ENCODE results near the gene DHTKD1. TPM values are rescaled to one million over a fixed set of nuclear protein-coding genes. Genes with fewer than 3 reads are reported as not detected.

The DHTKD1 gene
- total RNA-seq, 2 donors from 2014 or later, result 20.8 to 36.6 TPM

DNA sequence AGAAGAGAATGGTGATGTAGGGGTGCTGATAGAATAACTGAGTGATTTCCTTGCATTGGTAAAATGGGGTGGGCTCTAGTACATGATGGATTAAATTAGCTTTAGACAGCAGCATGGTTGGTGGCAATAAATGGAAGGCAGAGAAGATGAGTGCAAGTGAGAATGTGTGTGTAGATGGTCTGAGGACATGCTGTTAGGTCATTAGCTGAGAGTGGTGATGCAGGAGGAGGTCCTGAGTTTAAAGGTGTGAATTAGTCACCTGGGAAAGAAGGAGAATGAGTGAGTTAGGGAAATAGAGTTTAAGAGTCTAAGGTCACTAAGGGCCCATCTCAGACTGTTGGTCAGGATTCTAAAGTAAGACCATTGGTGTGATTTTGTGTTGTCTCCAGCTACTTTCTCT lies 42.8 kb downstream of the DHTKD1 start:
- Histone ChIP-seq H3K36me3 (replicated peaks in 1 of 2; ENCODE audit: insufficient read depth in 1 of 2, low read depth in 2 of 2) (peaks cover 0 to 3% of the 10 kb centered on the region in 2 donors), H3K9me3 (no peaks in the 10 kb centered on the region), H3K27ac (no peak overlapping the region), H3K27me3 (no peaks in the 10 kb centered on the region), H3K4me3 (no peak overlapping the region), H3K4me1 (no peaks in the 10 kb centered on the region)
- no peak for DNase-seq
- intact Hi-C loops (cut with DNase I), result no loop called here
- no peak for ATAC-seq
- TF ChIP-seq, protein P1, sequence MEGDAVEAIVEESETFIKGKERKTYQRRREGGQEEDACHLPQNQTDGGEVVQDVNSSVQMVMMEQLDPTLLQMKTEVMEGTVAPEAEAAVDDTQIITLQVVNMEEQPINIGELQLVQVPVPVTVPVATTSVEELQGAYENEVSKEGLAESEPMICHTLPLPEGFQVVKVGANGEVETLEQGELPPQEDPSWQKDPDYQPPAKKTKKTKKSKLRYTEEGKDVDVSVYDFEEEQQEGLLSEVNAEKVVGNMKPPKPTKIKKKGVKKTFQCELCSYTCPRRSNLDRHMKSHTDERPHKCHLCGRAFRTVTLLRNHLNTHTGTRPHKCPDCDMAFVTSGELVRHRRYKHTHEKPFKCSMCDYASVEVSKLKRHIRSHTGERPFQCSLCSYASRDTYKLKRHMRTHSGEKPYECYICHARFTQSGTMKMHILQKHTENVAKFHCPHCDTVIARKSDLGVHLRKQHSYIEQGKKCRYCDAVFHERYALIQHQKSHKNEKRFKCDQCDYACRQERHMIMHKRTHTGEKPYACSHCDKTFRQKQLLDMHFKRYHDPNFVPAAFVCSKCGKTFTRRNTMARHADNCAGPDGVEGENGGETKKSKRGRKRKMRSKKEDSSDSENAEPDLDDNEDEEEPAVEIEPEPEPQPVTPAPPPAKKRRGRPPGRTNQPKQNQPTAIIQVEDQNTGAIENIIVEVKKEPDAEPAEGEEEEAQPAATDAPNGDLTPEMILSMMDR (IDR thresholded peaks at IDR 0.05), result no peak
- TF ChIP-seq POLR2A (IDR thresholded peaks at IDR 0.05), result no peak

GRCh38 chr10:12113627-12114026 lies 44.9 kb downstream of the DHTKD1 start:
- no peaks in the 10 kb centered on the region for H3K9me3 ChIP-seq
- TF ChIP-seq, protein P1 (IDR thresholded peaks at IDR 0.05), result no peak
- TF ChIP-seq POLR2A (IDR thresholded peaks at IDR 0.05), result no peak
- intact Hi-C loops (cut with DNase I), result no loop called here
- no peaks in the 10 kb centered on the region for H3K27me3 ChIP-seq
- no peak for DNase-seq
- peaks cover 0 to 4% of the 10 kb centered on the region in 2 donors for H3K36me3 ChIP-seq (replicated peaks in 1 of 2; ENCODE audit: insufficient read depth in 1 of 2, low read depth in 2 of 2)
- H3K4me1 ChIP-seq, result no peaks in the 10 kb centered on the region
- H3K4me3 ChIP-seq, result no peak overlapping the region
- ATAC-seq, result no peak
- 94 to 100% methylated on average over 2 of the region's 2 CpGs for WGBS, 2 donors
- no peak overlapping the region for H3K27ac ChIP-seq

- Histone ChIP-seq H3K4me1 (no peaks in the 10 kb centered on the region), H3K4me3 (no peak overlapping the region), H3K27me3 (no peaks in the 10 kb centered on the region), H3K36me3 (replicated peaks in 1 of 2; ENCODE audit: insufficient read depth in 1 of 2, low read depth in 2 of 2) (peaks cover 0 to 9% of the 10 kb centered on the region in 2 donors), H3K9me3 (no peaks in the 10 kb centered on the region), H3K27ac (no peak overlapping the region)
- 89 to 90% methylated on average over 4 of the region's 4 CpGs for WGBS, 2 donors
- intact Hi-C loops (cut with DNase I), result no loop called here
- no peak for DNase-seq
- no peak for TF ChIP-seq POLR2A (IDR thresholded peaks at IDR 0.05)
- ATAC-seq, result no peak
Measured at GRCh38 chr10:12121673-12122072, 52.9 kb downstream of the DHTKD1 start.

DNA sequence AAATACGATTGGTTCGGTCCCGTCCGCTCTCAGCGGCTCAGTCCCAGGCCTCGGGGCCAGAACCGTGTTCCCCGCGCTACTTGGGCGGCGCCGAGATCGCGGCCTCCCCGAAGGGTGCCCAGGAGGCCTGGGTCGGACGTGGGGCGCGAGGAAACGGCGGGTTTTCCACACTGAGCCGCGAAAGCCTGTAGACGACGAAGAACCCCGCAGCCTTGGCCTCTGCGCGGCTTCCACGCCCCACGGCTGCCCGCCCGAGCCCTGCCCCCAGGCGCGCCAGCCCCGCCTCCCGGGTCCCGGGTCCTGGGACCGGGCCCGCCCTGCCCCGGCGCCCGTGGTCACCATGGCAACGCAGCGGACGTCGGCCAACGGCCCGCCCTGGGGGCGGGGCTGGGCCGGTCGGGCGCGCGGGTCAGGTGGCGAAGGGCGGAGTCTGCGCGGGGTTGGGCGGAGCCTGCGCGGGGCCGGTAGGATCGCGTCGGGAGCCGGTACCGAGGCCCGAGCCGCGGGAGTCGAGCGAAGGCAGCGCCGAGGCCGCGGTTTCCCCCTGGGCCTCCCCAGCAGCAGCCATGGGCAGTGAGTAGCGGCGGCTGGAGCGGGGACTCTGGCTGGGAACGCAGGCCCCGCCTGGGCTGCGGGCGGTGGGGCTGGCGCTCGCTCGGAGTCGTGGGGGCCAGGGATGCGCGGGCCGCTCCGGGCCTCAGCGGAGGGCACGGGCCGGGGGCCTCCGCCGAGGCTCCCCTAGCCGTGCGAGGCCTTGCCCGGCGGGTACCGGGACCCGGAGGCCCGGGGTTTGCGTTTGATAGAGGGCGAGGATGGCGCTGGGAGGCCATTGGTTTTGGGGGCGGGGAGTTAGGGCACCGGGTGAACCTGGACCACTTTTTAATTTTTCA lies 60.7 kb downstream of the DHTKD1 start, which contains the start of gene SEC61A2:
Gene SEC61A2 (plus strand): TSS at position 456 of the 890 bp plus-strand sequence. CDS start 111 bp downstream, at position 567.
- intact Hi-C loops (cut with DNase I), result no loop called here
- H3K4me1 ChIP-seq, result no peaks in the 10 kb centered on the region
- DNase-seq, result peak; percentile 95 to 97 (median 97)

More for the DNA sequence above, 60.7 kb downstream of the DHTKD1 start, which contains the start of gene SEC61A2:
- ATAC-seq, result peak; percentile 96
- Histone ChIP-seq H3K4me3 (peak within 1 kb of the TSS; percentile 79 to 87), H3K36me3 (replicated peaks in 1 of 2; ENCODE audit: insufficient read depth in 1 of 2, low read depth in 2 of 2) (no peaks in the 10 kb centered on the region), H3K27me3 (no peaks in the 10 kb centered on the region), H3K9me3 (no peaks in the 10 kb centered on the region), H3K27ac (peak within 1 kb of the TSS; percentile 77 to 97 (median 88))
- 0 to 1% methylated on average over 35 to 99 of the region's 108 CpGs for WGBS, 2 donors
- TF ChIP-seq, protein P1 (IDR thresholded peaks at IDR 0.05), result peak in 2 of 7 experiments; percentile 9 to 12
- TF ChIP-seq POLR2A (IDR thresholded peaks at IDR 0.05), result peak; percentile 42 to 81 (median 77)
